ENCODE measurements around the gene SHKBP1. TPM values are rescaled to one million over a fixed set of nuclear protein-coding genes. Genes with fewer than 3 reads are reported as not detected.
A peak's percentile ranks its signal among the peaks of the same experiment; 100 is the strongest.

Gene SHKBP1
- total and polyA plus RNA-seq, 9 of the 15 experiments (the other 6 are each of a cell fraction or from before 2014, with no cell fraction given), result 1.2 to 58.1 (median 22.3) TPM

GRCh38 chr19:40578442-40578908 is 1.8 kb downstream of the SHKBP1 start (continued):
- TF ChIP-seq CEBPZ (IDR thresholded peaks at IDR 0.05; ENCODE audit: borderline replicate concordance, low read depth, low read length) (no peak), ZNF830 (CRISPR knock-in tag; IDR thresholded peaks at IDR 0.05) (no peak), ZNF197 (CRISPR knock-in tag; IDR thresholded peaks at IDR 0.05; ENCODE audit: low read depth) (peak; percentile 63; the same call in 1 of the 2 replicates), YY1 (IDR thresholded peaks at IDR 0.05; ENCODE audit: borderline replicate concordance in 1 of 3, control insufficient read depth in 1 of 3, extremely low read depth in 1 of 3, insufficient read depth in 3 of 3, insufficient read length in 1 of 3, insufficient replicate concordance in 2 of 3, low read depth in 1 of 3, low read length in 2 of 3) (peak in 1 of 3 experiments; percentile 60), GABPA (tag; conservative IDR thresholded peaks at IDR 0.05; ENCODE audit: low read depth) (peak; percentile 80), NCOA1 (IDR thresholded peaks at IDR 0.05; ENCODE audit: low read depth) (no peak), SRSF9 (IDR thresholded peaks at IDR 0.05; ENCODE audit: borderline replicate concordance, low read depth, low read length) (no peak), BCLAF1 (IDR thresholded peaks at IDR 0.05; ENCODE audit: borderline replicate concordance in 1 of 2, control insufficient read depth in 1 of 2, low read depth in 2 of 2, low read length in 1 of 2) (no peak), KHSRP (IDR thresholded peaks at IDR 0.05) (no peak), TCF3 (CRISPR knock-in tag; IDR thresholded peaks at IDR 0.05) (no peak), RNF2 (IDR thresholded peaks at IDR 0.05) (no peak), ZNF586 (CRISPR knock-in tag; conservative IDR thresholded peaks at IDR 0.05) (no peak), ZNF644 (tag; IDR thresholded peaks at IDR 0.05; ENCODE audit: low read depth) (peak; percentile 92), OTX1 (CRISPR knock-in tag; IDR thresholded peaks at IDR 0.05) (no peak), KLF16 (IDR thresholded peaks at IDR 0.05) (no peak)
- TF ChIP-seq, protein P1, sequence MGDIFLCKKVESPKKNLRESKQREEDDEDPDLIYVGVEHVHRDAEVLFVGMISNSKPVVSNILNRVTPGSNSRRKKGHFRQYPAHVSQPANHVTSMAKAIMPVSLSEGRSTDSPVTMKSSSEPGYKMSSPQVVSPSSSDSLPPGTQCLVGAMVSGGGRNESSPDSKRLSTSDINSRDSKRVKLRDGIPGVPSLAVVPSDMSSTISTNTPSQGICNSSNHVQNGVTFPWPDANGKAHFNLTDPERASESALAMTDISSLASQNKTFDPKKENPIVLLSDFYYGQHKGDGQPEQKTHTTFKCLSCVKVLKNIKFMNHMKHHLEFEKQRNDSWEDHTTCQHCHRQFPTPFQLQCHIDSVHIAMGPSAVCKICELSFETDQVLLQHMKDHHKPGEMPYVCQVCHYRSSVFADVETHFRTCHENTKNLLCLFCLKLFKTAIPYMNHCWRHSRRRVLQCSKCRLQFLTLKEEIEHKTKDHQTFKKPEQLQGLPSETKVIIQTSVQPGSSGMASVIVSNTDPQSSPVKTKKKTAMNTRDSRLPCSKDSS (IDR thresholded peaks at IDR 0.05; ENCODE audit: low read depth, partially characterized antibody), result no peak
- TF ChIP-seq, protein P2, sequence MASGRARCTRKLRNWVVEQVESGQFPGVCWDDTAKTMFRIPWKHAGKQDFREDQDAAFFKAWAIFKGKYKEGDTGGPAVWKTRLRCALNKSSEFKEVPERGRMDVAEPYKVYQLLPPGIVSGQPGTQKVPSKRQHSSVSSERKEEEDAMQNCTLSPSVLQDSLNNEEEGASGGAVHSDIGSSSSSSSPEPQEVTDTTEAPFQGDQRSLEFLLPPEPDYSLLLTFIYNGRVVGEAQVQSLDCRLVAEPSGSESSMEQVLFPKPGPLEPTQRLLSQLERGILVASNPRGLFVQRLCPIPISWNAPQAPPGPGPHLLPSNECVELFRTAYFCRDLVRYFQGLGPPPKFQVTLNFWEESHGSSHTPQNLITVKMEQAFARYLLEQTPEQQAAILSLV (tag; IDR thresholded peaks at IDR 0.05), result no peak
- TF ChIP-seq, protein P3, sequence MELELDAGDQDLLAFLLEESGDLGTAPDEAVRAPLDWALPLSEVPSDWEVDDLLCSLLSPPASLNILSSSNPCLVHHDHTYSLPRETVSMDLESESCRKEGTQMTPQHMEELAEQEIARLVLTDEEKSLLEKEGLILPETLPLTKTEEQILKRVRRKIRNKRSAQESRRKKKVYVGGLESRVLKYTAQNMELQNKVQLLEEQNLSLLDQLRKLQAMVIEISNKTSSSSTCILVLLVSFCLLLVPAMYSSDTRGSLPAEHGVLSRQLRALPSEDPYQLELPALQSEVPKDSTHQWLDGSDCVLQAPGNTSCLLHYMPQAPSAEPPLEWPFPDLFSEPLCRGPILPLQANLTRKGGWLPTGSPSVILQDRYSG (tag; conservative IDR thresholded peaks at IDR 0.05; ENCODE audit: low read depth), result peak; percentile 76

Measured in K562 (cell line).